CD4-positive, alpha-beta T cell treated with Interleukin-6 for 4 hours (primary cell): Measurements from ENCODE around the gene CCHCR1.
A peak's percentile ranks its signal among the peaks of the same experiment; 100 is the strongest.

Source experiments
- DNase-seq: peaks from one replicate; pipeline ENCODE4 v3.0.0-alpha.2; 2020; ENCODE audit warnings: mixed read lengths

CCHCR1 gene

GRCh38 chr6:31096656-31097055 lies 60.9 kb downstream of the CCHCR1 start:
- DNase-seq, result no peak

GRCh38 chr6:31096215-31096614 lies 61.4 kb downstream of the CCHCR1 start:
- DNase-seq, result no peak

GRCh38 chr6:31094389-31094881 lies 63.2 kb downstream of the CCHCR1 start:
- peak; percentile 76 for DNase-seq

GRCh38 chr6:31092769-31093505 lies 64.7 kb downstream of the CCHCR1 start:
- no peak for DNase-seq
